SU-DHL-6 (cell line): ENCODE measurements around the gene AMH.
"Not testable (repeated sequence)": the region's sequence is repeated elsewhere in the genome, so short reads cannot be mapped to it uniquely, and the experiment has no call there.

Source experiments
- EZH2phosphoT487 ChIP-seq: fragments of 200-600 bp; sonication (generic), shearing (Covaris generic); conservative IDR thresholded peaks from 2 replicates; pipeline ENCODE4 v1.6.1; 2018; ENCODE audit warnings: mild to moderate bottlenecking, antibody characterized with exemption, low read length, moderate library complexity, mixed read lengths
- TF ChIP-seq, protein P1 (sequence below): fragments of 200-600 bp; sonication (generic); IDR thresholded peaks from one replicate; pipeline ENCODE4 v1.5.1; 2017; ENCODE audit warnings: antibody characterized with exemption, mild to moderate bottlenecking, low read length, moderate library complexity; ENCODE audit not compliant: insufficient read depth, poor library complexity, severe bottlenecking

DNA sequence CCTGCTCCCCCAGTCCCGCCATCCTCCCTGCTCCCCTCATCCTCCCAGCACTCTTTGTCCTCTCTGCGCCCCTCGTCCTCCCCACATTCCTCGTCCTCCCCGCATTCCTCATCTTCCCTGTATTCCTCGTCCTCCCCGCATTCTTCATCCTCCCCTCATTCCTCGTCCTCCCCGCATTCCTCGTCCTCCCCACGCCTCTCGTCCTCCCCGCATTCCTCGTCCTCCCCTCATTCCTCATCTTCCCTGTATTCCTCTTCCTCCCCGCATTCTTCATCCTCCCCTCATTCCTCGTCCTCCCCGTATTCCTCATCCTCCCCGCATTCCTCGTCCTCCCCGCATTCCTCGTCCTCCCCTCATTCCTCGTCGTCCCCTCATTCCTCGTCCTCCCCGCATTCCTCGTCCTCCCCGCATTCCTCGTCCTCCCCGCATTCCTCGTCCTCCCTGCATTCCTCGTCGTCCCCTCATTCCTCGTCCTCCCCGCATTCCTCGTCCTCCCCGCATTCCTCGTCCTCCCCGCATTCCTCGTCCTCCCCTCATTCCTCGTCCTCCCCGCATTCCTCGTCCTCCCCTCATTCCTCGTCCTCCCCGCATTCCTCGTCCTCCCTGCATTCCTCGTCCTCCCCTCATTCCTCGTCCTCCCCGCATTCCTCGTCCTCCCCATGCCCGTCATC is 48.4 kb upstream of the AMH start:
- TF ChIP-seq, protein P1, sequence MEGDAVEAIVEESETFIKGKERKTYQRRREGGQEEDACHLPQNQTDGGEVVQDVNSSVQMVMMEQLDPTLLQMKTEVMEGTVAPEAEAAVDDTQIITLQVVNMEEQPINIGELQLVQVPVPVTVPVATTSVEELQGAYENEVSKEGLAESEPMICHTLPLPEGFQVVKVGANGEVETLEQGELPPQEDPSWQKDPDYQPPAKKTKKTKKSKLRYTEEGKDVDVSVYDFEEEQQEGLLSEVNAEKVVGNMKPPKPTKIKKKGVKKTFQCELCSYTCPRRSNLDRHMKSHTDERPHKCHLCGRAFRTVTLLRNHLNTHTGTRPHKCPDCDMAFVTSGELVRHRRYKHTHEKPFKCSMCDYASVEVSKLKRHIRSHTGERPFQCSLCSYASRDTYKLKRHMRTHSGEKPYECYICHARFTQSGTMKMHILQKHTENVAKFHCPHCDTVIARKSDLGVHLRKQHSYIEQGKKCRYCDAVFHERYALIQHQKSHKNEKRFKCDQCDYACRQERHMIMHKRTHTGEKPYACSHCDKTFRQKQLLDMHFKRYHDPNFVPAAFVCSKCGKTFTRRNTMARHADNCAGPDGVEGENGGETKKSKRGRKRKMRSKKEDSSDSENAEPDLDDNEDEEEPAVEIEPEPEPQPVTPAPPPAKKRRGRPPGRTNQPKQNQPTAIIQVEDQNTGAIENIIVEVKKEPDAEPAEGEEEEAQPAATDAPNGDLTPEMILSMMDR, result not testable (repeated sequence)
- TF ChIP-seq EZH2phosphoT487, result not testable (repeated sequence)
